Caco-2 (cell line): ENCODE measurements around the gene MPZL3. TPM values are rescaled to one million over a fixed set of nuclear protein-coding genes. Genes with fewer than 3 reads are reported as not detected.

ENCODE experiments used
- BruUV-seq: library from RNA; stranded (reverse); fragments of 400-500 nt; replicated peaks from 2 replicates; lab custom pipeline; 2021; lab: Mats Ljungman, UMichigan
- CTCF ChIA-PET: fragments of 300-600 bp; sonication (Branson Sonifier 250); formaldehyde crosslinking; loops from one replicate; lab custom pipeline; 2022; ENCODE audit warnings: antibody characterized with exemption; lab: Charles Lee
- POLR2A ChIA-PET: fragments of 300-600 bp; sonication (Branson Sonifier 250); formaldehyde crosslinking; loops from one replicate; lab custom pipeline; 2022; ENCODE audit warnings: antibody characterized with exemption; lab: Charles Lee
- DNase-seq, 2 experiments: peaks; one replicate each; pipeline versions ENCODE4 v3.0.0 to v3.0.0-alpha.2; 2020 to 2022
- H3K27me3 ChIP-seq: replicated peaks from 2 replicates; pipeline ENCODE4 v1.6.0; 2011; ENCODE audit warnings: low read length; ENCODE audit not compliant: control insufficient read depth, insufficient read depth
- H3K36me3 ChIP-seq: 2 replicates; pipeline ENCODE4 v1.5.1; 2011; ENCODE audit warnings: low read length; ENCODE audit not compliant: control insufficient read depth, insufficient read depth
- H3K4me1 ChIP-seq: fragments of 250-450 bp; sonication (Bioruptor Pico); 2 replicates; pipeline ENCODE4 v1.5.1; 2020; ENCODE audit warnings: mild to moderate bottlenecking
- H3K4me3 ChIP-seq: 2 replicates; pipeline ENCODE4 v1.5.1; 2011; ENCODE audit warnings: low read depth, mild to moderate bottlenecking, control low read depth, low read length
- H3K9me3 ChIP-seq: fragments of 250-450 bp; sonication (Bioruptor Pico); 2 replicates; pipeline ENCODE4 v1.5.1; 2020; ENCODE audit warnings: mild to moderate bottlenecking, moderate library complexity
- H3K27ac Mint-ChIP-seq: one replicate; pipeline ENCODE4 v1.8.0; 2022; ENCODE audit warnings: mixed read lengths; ENCODE audit not compliant: unreplicated experiment
- H3K27me3 Mint-ChIP-seq: one replicate; pipeline ENCODE4 v1.8.0; 2022; ENCODE audit warnings: mixed read lengths; ENCODE audit not compliant: insufficient read depth, unreplicated experiment
- H3K36me3 Mint-ChIP-seq: one replicate; pipeline ENCODE4 v1.8.0; 2022; ENCODE audit warnings: mild to moderate bottlenecking, mixed read lengths; ENCODE audit not compliant: insufficient read depth, unreplicated experiment
- H3K4me1 Mint-ChIP-seq: one replicate; pipeline ENCODE4 v1.8.0; 2022; ENCODE audit warnings: low read depth, mixed read lengths; ENCODE audit not compliant: unreplicated experiment
- H3K4me3 Mint-ChIP-seq: one replicate; pipeline ENCODE4 v1.8.0; 2022; ENCODE audit warnings: mild to moderate bottlenecking, moderate library complexity, mixed read lengths; ENCODE audit not compliant: unreplicated experiment
- H3K9me3 Mint-ChIP-seq: one replicate; pipeline ENCODE4 v1.8.0; 2022; ENCODE audit warnings: mixed read lengths; ENCODE audit not compliant: unreplicated experiment
- CTCF ChIP-seq, 2 experiments: fragments of 200-600 bp in 1 of 2; IDR thresholded peaks; 1 replicate in 1 of 2; 2 replicates in 1 of 2; pipeline versions ENCODE4 v1.5.1 to v1.8.0; 2011 to 2022; ENCODE audit warnings: antibody characterized with exemption in 1 of 2, control low read depth in 1 of 2, inconsistent platforms in 1 of 2, low read depth in 1 of 2, low read length in 1 of 2, mild to moderate bottlenecking in 1 of 2, moderate library complexity in 1 of 2; ENCODE audit not compliant: insufficient read depth in 1 of 2, severe bottlenecking in 1 of 2, unreplicated experiment in 1 of 2
- intact Hi-C: fragments of 100-400 bp; cut with micrococcal nuclease; formaldehyde crosslinking; loops from one replicate; pipeline ENCODE4 v1.10.0; 2022; ENCODE audit not compliant: unreplicated experiment
- total RNA-seq: library from RNA; stranded (reverse); gene quantifications from 2 replicates; pipeline ENCODE4 v1.2.3, GENCODE V29; 2022

MPZL3 gene
- total RNA-seq, 1 experiment from 2014 or later, result 31.8 TPM

- peak; percentile 90 to 93 for DNase-seq
- H3K9me3 Mint-ChIP-seq, result no peaks in the 10 kb centered on the region
- POLR2A ChIA-PET, result interaction anchor here (0.5 to 2.4 kb wide), 17 partner anchors 8 to 141 kb away, joined by 3 to 24 read pairs (median 3); partner anchors contain the start of genes MPZL3, SCN4B and UBE4A
- peak within 1 kb of the TSS; percentile 96 for H3K27ac Mint-ChIP-seq
- H3K36me3 ChIP-seq, result peaks cover 22% of the 10 kb centered on the region
- no peaks in the 10 kb centered on the region for H3K27me3 Mint-ChIP-seq
- H3K36me3 Mint-ChIP-seq, result peaks cover 36% of the 10 kb centered on the region
- peak; percentile 30 to 59 for TF ChIP-seq CTCF (IDR thresholded peaks at IDR 0.05; ENCODE audit: insufficient read depth in 1 of 2, low read depth in 1 of 2, low read length in 1 of 2, severe bottlenecking in 1 of 2, unreplicated experiment in 1 of 2)
- BruUV-seq, result TSS peak; percentile 47
- CTCF ChIA-PET, result interaction anchor here (0.6 to 3.0 kb wide), 21 partner anchors 11 to 113 kb away, joined by 3 to 34 read pairs (median 4); partner anchors contain the start of genes MPZL3 and UBE4A
- peaks cover 23% of the 10 kb centered on the region; the same call in 1 of the 2 replicates for H3K4me1 ChIP-seq
- peak within 1 kb of the TSS; percentile 83 for H3K4me3 ChIP-seq
- intact Hi-C loops, result loop anchor here (1.0 to 2.0 kb wide), 7 partner anchors 12 to 87 kb away; partner anchors contain the start of gene MPZL3
- peaks cover 15% of the 10 kb centered on the region for H3K4me1 Mint-ChIP-seq
- H3K4me3 Mint-ChIP-seq, result peak within 1 kb of the TSS; percentile 91
- H3K9me3 ChIP-seq, result no peaks in the 10 kb centered on the region
- H3K27me3 ChIP-seq, result no peaks in the 10 kb centered on the region
Observed at GRCh38 chr11:118263695-118264568, 11.8 kb upstream of the MPZL3 start, which contains the start of gene MPZL2. TSS of gene MPZL2 (minus strand) at chr11:118264297. CDS start at chr11:118264153, 144 bp downstream.

- H3K4me1 ChIP-seq, result peaks cover 23% of the 10 kb centered on the region; the same call in 1 of the 2 replicates
- no peaks in the 10 kb centered on the region for H3K9me3 Mint-ChIP-seq
- no peaks in the 10 kb centered on the region for H3K9me3 ChIP-seq
- H3K36me3 ChIP-seq, result peaks cover 27% of the 10 kb centered on the region
- ChIA-PET POLR2A (interaction anchor here (2.4 kb wide), 1 partner anchor 11 kb away, joined by 24 read pairs; the partner anchor contains the start of gene MPZL3), CTCF (interaction anchor here (1.3 to 3.0 kb wide), 5 partner anchors 11 to 65 kb away, joined by 4 to 34 read pairs (median 9); partner anchors contain the start of gene MPZL3)
- peaks cover 44% of the 10 kb centered on the region for H3K36me3 Mint-ChIP-seq
- peak overlapping the region; percentile 96 for H3K27ac Mint-ChIP-seq
- intact Hi-C loops, result no loop called here
- BruUV-seq, result no TSS peak
- H3K4me3 Mint-ChIP-seq, result peak overlapping the region; percentile 91
- no peaks in the 10 kb centered on the region for H3K27me3 ChIP-seq
- peak overlapping the region; percentile 83 for H3K4me3 ChIP-seq
- peaks cover 15% of the 10 kb centered on the region for H3K4me1 Mint-ChIP-seq
- H3K27me3 Mint-ChIP-seq, result no peaks in the 10 kb centered on the region
- no peak for TF ChIP-seq CTCF (IDR thresholded peaks at IDR 0.05; ENCODE audit: insufficient read depth in 1 of 2, low read depth in 1 of 2, low read length in 1 of 2, severe bottlenecking in 1 of 2, unreplicated experiment in 1 of 2)
- no peak for DNase-seq
Observed at GRCh38 chr11:118263112-118263511, 10.9 kb upstream of the MPZL3 start.

GRCh38 chr11:118260353-118260752, 8.2 kb upstream of the MPZL3 start:
- intact Hi-C loops, result no loop called here

More at GRCh38 chr11:118260353-118260752, 8.2 kb upstream of the MPZL3 start:
- H3K4me1 Mint-ChIP-seq, result peaks cover 5% of the 10 kb centered on the region
- peaks cover 31% of the 10 kb centered on the region for H3K36me3 ChIP-seq
- no peaks in the 10 kb centered on the region for H3K27me3 Mint-ChIP-seq
- no peaks in the 10 kb centered on the region for H3K9me3 ChIP-seq
- no peak overlapping the region for H3K4me3 ChIP-seq
- no peak overlapping the region for H3K27ac Mint-ChIP-seq
- no peaks in the 10 kb centered on the region for H3K27me3 ChIP-seq
- peaks cover 15% of the 10 kb centered on the region; the same call in 1 of the 2 replicates for H3K4me1 ChIP-seq
- H3K4me3 Mint-ChIP-seq, result no peak overlapping the region
- ChIA-PET CTCF (interaction anchor here (0.6 to 1.2 kb wide), 3 partner anchors 30 to 62 kb away, joined by 3 read pairs; no protein-coding TSS in a partner anchor), POLR2A (no interaction called here)
- H3K9me3 Mint-ChIP-seq, result no peaks in the 10 kb centered on the region
- TF ChIP-seq CTCF (IDR thresholded peaks at IDR 0.05; ENCODE audit: insufficient read depth in 1 of 2, low read depth in 1 of 2, low read length in 1 of 2, severe bottlenecking in 1 of 2, unreplicated experiment in 1 of 2), result no peak
- H3K36me3 Mint-ChIP-seq, result peaks cover 62% of the 10 kb centered on the region
- no peak for DNase-seq
- BruUV-seq, result no TSS peak
